ENCODE data around the gene TBL3.
"Not testable (repeated sequence)": the region's sequence is repeated elsewhere in the genome, so short reads cannot be mapped to it uniquely, and the experiment has no call there.

Gene TBL3

GRCh38 chr16:2002406-2003230 lies 30.8 kb downstream of the TBL3 start:
- DNase-seq, result no peak

- no peak for DNase-seq
These were observed 31.5 kb downstream of the TBL3 start for GRCh38 chr16:2003231-2003826.

- DNase-seq, result peak; percentile 98
These were observed 32.2 kb downstream of the TBL3 start for GRCh38 chr16:2003827-2004641.

- no peak for DNase-seq
These were observed 33.1 kb downstream of the TBL3 start for GRCh38 chr16:2004795-2005517.

- DNase-seq, result no peak
These were observed 33.8 kb downstream of the TBL3 start for GRCh38 chr16:2005646-2006045.

GRCh38 chr16:2006317-2006716 lies 34.5 kb downstream of the TBL3 start:
- no peak for DNase-seq

GRCh38 chr16:2007081-2007836 lies 35.4 kb downstream of the TBL3 start:
- DNase-seq, result no peak

- DNase-seq, result no peak
These were observed 36.2 kb downstream of the TBL3 start for GRCh38 chr16:2008009-2008526.

- no peak for DNase-seq
These were observed 36.8 kb downstream of the TBL3 start for GRCh38 chr16:2008631-2009163.

- DNase-seq, result no peak
These were observed 37.4 kb downstream of the TBL3 start for GRCh38 chr16:2009164-2009711.

GRCh38 chr16:2009791-2010510 lies 38.1 kb downstream of the TBL3 start, which contains the start of gene ZNF598:
TSS of gene ZNF598 (minus strand) at chr16:2009821.
- peak; percentile 84 to 93 for DNase-seq

GRCh38 chr16:2011726-2012125 lies 39.9 kb downstream of the TBL3 start:
- not testable (repeated sequence) for DNase-seq

- DNase-seq, result no peak
These were observed 41.7 kb downstream of the TBL3 start for GRCh38 chr16:2013527-2013926.

GRCh38 chr16:2015117-2015946 lies 43.5 kb downstream of the TBL3 start:
- DNase-seq, result no peak

GRCh38 chr16:2015947-2016208 lies 44.0 kb downstream of the TBL3 start:
- DNase-seq, result no peak

GRCh38 chr16:2016407-2016922 lies 44.6 kb downstream of the TBL3 start:
- peak in 1 of 2 experiments; percentile 54 for DNase-seq

GRCh38 chr16:2019518-2019920 lies 47.7 kb downstream of the TBL3 start, which contains the start of gene NPW:
TSS of gene NPW (plus strand) at chr16:2019785.
- DNase-seq, result no peak

GRCh38 chr16:2019921-2020831 lies 48.3 kb downstream of the TBL3 start:
- no peak for DNase-seq
